SU-DHL-6 (cell line): Measurements from ENCODE around the gene MRPS26.
"Not testable (repeated sequence)": the region's sequence is repeated elsewhere in the genome, so short reads cannot be mapped to it uniquely, and the experiment has no call there.

Source experiments
- H2AFZ ChIP-seq: fragments of 200-600 bp; sonication (generic); 2 replicates; pipeline ENCODE4 v1.6.1; 2014; ENCODE audit warnings: low read depth, mild to moderate bottlenecking, moderate library complexity, mixed read lengths, antibody characterized with exemption, low read length; ENCODE audit not compliant: severe bottlenecking
- H3F3A ChIP-seq: fragments of 200-600 bp; shearing (Covaris generic); 2 replicates; pipeline ENCODE4 v1.6.0; 2016; ENCODE audit warnings: antibody characterized with exemption, mild to moderate bottlenecking; ENCODE audit not compliant: insufficient read depth
- H3K27ac ChIP-seq: fragments of 200-600 bp; sonication (generic); 2 replicates; pipeline ENCODE4 v1.5.1; 2016; ENCODE audit warnings: low read depth, mild to moderate bottlenecking, low read length, moderate library complexity, mixed read lengths
- H3K27me3 ChIP-seq: fragments of 200-600 bp; sonication (generic), shearing (Covaris generic); 2 replicates; pipeline ENCODE4 v1.6.0; 2014; ENCODE audit warnings: mild to moderate bottlenecking, low read length
- H3K36me3 ChIP-seq: fragments of 200-600 bp; sonication (generic); 2 replicates; pipeline ENCODE4 v1.6.1; 2014; ENCODE audit warnings: mild to moderate bottlenecking, low read length, mixed read lengths
- H3K4me2 ChIP-seq: fragments of 300-600, 200-600 bp; shearing (Covaris generic), sonication (generic); 2 replicates; pipeline ENCODE4 v1.6.0; 2014; ENCODE audit warnings: low read length, low read depth, mild to moderate bottlenecking; ENCODE audit not compliant: poor library complexity, severe bottlenecking
- H3K4me3 ChIP-seq: fragments of 200-600 bp; sonication (generic); 2 replicates; pipeline ENCODE4 v1.5.1; 2014; ENCODE audit warnings: antibody characterized with exemption, low read length, mild to moderate bottlenecking, mixed read lengths; ENCODE audit not compliant: insufficient read depth, poor library complexity, severe bottlenecking
- H3K79me2 ChIP-seq: fragments of 200-600 bp; sonication (generic); 2 replicates; pipeline ENCODE4 v1.6.1; 2014; ENCODE audit warnings: mild to moderate bottlenecking, low read length, moderate library complexity; ENCODE audit not compliant: insufficient read depth
- H3K9ac ChIP-seq: fragments of 200-600 bp; sonication (generic); 2 replicates; pipeline ENCODE4 v1.7.0; 2014; ENCODE audit warnings: mild to moderate bottlenecking, low read length
- H3K9me2 ChIP-seq: fragments of 200-600 bp; sonication (generic); replicated peaks from 2 replicates; pipeline ENCODE4 v1.6.1; 2014; ENCODE audit warnings: low read length; ENCODE audit not compliant: insufficient read depth
- H3K9me3 ChIP-seq: fragments of 200-600 bp; sonication (generic); 2 replicates; pipeline ENCODE4 v1.6.1; 2014; ENCODE audit warnings: low read length, mixed read lengths; ENCODE audit not compliant: insufficient read depth
- H4K20me1 ChIP-seq: fragments of 200-600 bp; sonication (generic); 2 replicates; pipeline ENCODE4 v1.6.1; 2014; ENCODE audit warnings: low read depth, mild to moderate bottlenecking, antibody characterized with exemption, low read length, moderate library complexity, mixed read lengths
- EZH2phosphoT487 ChIP-seq: fragments of 200-600 bp; sonication (generic), shearing (Covaris generic); conservative IDR thresholded peaks from 2 replicates; pipeline ENCODE4 v1.6.1; 2018; ENCODE audit warnings: mild to moderate bottlenecking, antibody characterized with exemption, low read length, moderate library complexity, mixed read lengths
- TF ChIP-seq, protein P1 (sequence below): fragments of 200-600 bp; sonication (generic); IDR thresholded peaks from one replicate; pipeline ENCODE4 v1.5.1; 2017; ENCODE audit warnings: antibody characterized with exemption, mild to moderate bottlenecking, low read length, moderate library complexity; ENCODE audit not compliant: insufficient read depth, poor library complexity, severe bottlenecking

The MRPS26 gene

DNA sequence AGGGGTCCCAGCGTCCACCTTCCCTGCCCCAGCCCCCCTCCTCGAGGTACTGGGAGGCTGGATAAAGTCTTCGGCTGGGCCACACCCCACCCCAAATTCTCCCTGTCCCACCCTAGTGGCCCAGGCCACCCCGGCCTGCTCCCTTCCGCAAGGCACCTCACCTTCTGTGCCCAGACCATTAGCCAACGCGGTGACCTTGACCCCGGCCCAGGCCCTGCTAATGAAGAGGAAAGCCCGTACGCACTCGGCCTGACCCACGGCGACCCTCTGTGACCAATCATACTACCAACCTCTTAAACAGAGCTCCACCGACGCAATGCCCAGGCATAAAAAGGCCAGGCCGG is 25.4 kb downstream of the MRPS26 start:
- Histone ChIP-seq H2AFZ (no peak overlapping the region), H3K4me2 (no peak overlapping the region), H3K27ac (no peak overlapping the region), H3K79me2 (no peaks in the 10 kb centered on the region), H3K4me3 (no peak overlapping the region), H3K9ac (no peak overlapping the region), H3K9me3 (no peaks in the 10 kb centered on the region), H3K27me3 (no peaks in the 10 kb centered on the region), H4K20me1 (no peaks in the 10 kb centered on the region), H3K36me3 (no peaks in the 10 kb centered on the region), H3K9me2 (no peaks in the 10 kb centered on the region), H3F3A (no peaks in the 10 kb centered on the region)
- TF ChIP-seq, protein P1, sequence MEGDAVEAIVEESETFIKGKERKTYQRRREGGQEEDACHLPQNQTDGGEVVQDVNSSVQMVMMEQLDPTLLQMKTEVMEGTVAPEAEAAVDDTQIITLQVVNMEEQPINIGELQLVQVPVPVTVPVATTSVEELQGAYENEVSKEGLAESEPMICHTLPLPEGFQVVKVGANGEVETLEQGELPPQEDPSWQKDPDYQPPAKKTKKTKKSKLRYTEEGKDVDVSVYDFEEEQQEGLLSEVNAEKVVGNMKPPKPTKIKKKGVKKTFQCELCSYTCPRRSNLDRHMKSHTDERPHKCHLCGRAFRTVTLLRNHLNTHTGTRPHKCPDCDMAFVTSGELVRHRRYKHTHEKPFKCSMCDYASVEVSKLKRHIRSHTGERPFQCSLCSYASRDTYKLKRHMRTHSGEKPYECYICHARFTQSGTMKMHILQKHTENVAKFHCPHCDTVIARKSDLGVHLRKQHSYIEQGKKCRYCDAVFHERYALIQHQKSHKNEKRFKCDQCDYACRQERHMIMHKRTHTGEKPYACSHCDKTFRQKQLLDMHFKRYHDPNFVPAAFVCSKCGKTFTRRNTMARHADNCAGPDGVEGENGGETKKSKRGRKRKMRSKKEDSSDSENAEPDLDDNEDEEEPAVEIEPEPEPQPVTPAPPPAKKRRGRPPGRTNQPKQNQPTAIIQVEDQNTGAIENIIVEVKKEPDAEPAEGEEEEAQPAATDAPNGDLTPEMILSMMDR, result no peak
- TF ChIP-seq EZH2phosphoT487, result no peak

- no peaks in the 10 kb centered on the region for H3K36me3 ChIP-seq
- no peaks in the 10 kb centered on the region for H4K20me1 ChIP-seq
- H3K27ac ChIP-seq, result no peak within 1 kb of the TSS
- H3K27me3 ChIP-seq, result no peaks in the 10 kb centered on the region
- no peak within 1 kb of the TSS for H3K4me3 ChIP-seq
- H3K9me3 ChIP-seq, result no peaks in the 10 kb centered on the region
- no peak within 1 kb of the TSS for H3K9ac ChIP-seq
- no peaks in the 10 kb centered on the region for H3F3A ChIP-seq
- no peaks in the 10 kb centered on the region for H3K79me2 ChIP-seq
- no peaks in the 10 kb centered on the region for H3K9me2 ChIP-seq
- TF ChIP-seq, protein P1, result no peak
- TF ChIP-seq EZH2phosphoT487, result no peak
- H3K4me2 ChIP-seq, result no peak within 1 kb of the TSS
- H2AFZ ChIP-seq, result no peak within 1 kb of the TSS
Measured at GRCh38 chr20:3071610-3072529, 26.0 kb downstream of the MRPS26 start, which contains the start of gene OXT. TSS of gene OXT (plus strand) at chr20:3071620. CDS start at chr20:3071656, 36 bp downstream.

DNA sequence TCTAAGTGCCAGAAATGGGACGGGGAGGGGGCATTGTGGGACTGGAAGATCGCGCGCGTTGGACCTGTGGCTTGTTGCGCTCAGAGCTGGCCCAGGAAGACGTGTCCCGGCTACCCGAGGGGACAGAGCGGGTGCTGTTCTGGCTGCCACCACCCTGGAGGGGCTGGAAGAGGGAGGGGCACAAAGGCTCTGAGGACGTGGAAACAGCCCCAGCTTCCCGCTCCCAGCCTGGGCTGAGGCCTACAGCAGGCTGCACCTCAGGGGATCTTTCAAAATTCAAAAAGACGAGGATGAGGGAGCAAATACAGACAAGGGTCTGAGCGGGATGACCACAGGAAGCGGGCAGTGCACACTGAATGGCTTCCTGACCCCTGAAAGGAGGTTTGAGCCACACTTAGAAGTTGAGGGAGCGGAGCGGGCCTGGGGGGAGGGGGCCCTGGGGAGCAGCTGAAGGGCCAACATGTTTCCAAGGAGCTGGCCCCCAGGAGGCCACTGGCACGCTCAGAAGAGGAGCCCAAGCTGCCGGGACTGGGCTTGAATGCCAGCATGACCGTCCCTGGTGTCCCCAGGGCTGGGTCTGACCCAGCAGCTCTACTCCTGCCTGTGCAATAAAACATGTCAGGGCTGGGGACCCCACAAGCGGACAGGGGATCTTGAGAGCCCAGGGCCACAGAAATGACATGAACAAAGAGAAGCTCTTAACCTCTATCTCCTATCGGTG is 26.8 kb downstream of the MRPS26 start:
- TF ChIP-seq EZH2phosphoT487, result no peak
- TF ChIP-seq, protein P1, result no peak
- no peak overlapping the region for H3K27ac ChIP-seq
- H3F3A ChIP-seq, result no peaks in the 10 kb centered on the region
- H4K20me1 ChIP-seq, result no peaks in the 10 kb centered on the region
- H3K36me3 ChIP-seq, result no peaks in the 10 kb centered on the region
- no peaks in the 10 kb centered on the region for H3K79me2 ChIP-seq
- no peaks in the 10 kb centered on the region for H3K9me3 ChIP-seq
- H3K9ac ChIP-seq, result no peak overlapping the region
- H3K4me3 ChIP-seq, result no peak overlapping the region
- H3K27me3 ChIP-seq, result no peaks in the 10 kb centered on the region
- H3K4me2 ChIP-seq, result no peak overlapping the region
- no peaks in the 10 kb centered on the region for H3K9me2 ChIP-seq
- no peak overlapping the region for H2AFZ ChIP-seq

DNA sequence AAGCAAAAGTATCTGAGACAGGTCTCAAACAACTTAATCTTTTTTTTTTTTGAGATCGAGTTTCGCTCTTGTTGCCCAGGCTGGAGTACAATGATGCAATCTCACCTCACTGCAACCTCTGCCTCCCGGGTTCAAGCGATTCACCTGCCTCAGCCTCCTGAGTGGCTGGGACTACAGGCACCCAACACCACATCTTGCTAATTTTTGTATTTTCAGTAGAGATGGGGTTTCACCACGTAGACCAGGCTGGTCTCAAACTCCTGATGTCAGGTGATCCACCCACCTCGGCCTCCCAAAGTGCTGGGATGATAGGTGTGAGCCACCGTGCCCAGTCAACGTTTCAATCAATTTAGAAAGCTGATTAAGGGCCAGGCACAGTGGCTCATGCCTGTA is 27.4 kb downstream of the MRPS26 start:
- not testable (repeated sequence) for H3K36me3 ChIP-seq, H2AFZ ChIP-seq, H3K4me2 ChIP-seq, H4K20me1 ChIP-seq, H3K4me3 ChIP-seq, H3K27me3 ChIP-seq, H3K9me2 ChIP-seq, H3K79me2 ChIP-seq, H3K9me3 ChIP-seq, H3F3A ChIP-seq, H3K27ac ChIP-seq, H3K9ac ChIP-seq
